ENCODE measurements around the gene PIGU. TPM values are rescaled to one million over a fixed set of nuclear protein-coding genes. Genes with fewer than 3 reads are reported as not detected.

PIGU gene
- total and polyA plus RNA-seq, 9 of the 15 experiments (the other 6 are each of a cell fraction or from before 2014, with no cell fraction given), result 6.5 to 100 (median 28.1) TPM

GRCh38 chr20:34639755-34640222 is 37.1 kb downstream of the PIGU start:
- no peak overlapping the region for H3K4me2 ChIP-seq (ENCODE audit: insufficient read depth, low read length)
- H3K79me2 ChIP-seq (ENCODE audit: control insufficient read depth, insufficient read depth, low read length), result no peaks in the 10 kb centered on the region

More at GRCh38 chr20:34639755-34640222, 37.1 kb downstream of the PIGU start:
- TF ChIP-seq MNT (conservative IDR thresholded peaks at IDR 0.05) (no peak), KLF16 (IDR thresholded peaks at IDR 0.05) (no peak), ATF4 (CRISPR knock-in tag; IDR thresholded peaks at IDR 0.05) (no peak), CREB3L1 (IDR thresholded peaks at IDR 0.05; ENCODE audit: borderline replicate concordance, low read depth) (no peak), MXD1 (CRISPR knock-in tag; IDR thresholded peaks at IDR 0.05; ENCODE audit: borderline replicate concordance, poor library complexity, severe bottlenecking) (no peak)
- H4K20me1 ChIP-seq (replicated peaks; ENCODE audit: control insufficient read depth, insufficient read depth, low read length), result no peaks in the 10 kb centered on the region
- no TSS peak for BruUV-seq (replicated peaks)
- no peak overlapping the region for H3K4me3 ChIP-seq
- H3K36me3 ChIP-seq (ENCODE audit: control insufficient read depth, insufficient read depth, low read length), result peaks cover 37% of the 10 kb centered on the region
- no peak overlapping the region for H3K27ac ChIP-seq (ENCODE audit: extremely low read depth, low read depth, low read length)
- in situ Hi-C loops (cut with MboI), result no loop called here
- no peak overlapping the region for H3K9ac ChIP-seq (ENCODE audit: insufficient read depth in 1 of 2, low read depth in 2 of 2, low read length in 2 of 2)
- ATAC-seq, result no peak
- no peak for DNase-seq (ENCODE audit: extremely low read depth in 1 of 4, low spot score in 3 of 4)
- no peak for FAIRE-seq
- ChIA-PET POLR2A (interaction anchor here (0.6 to 1.3 kb wide), 2 partner anchors 34 to 479 kb away, joined by 3 read pairs; no protein-coding TSS in a partner anchor), CTCF (ENCODE audit: low intra/inter-chr PET ratio) (no interaction called here)
- no peaks in the 10 kb centered on the region for H3K9me3 ChIP-seq (replicated peaks; ENCODE audit: control insufficient read depth, insufficient read depth, low read depth, low read length)
- intact Hi-C loops (cut with micrococcal nuclease), result no loop called here
- H3K9me1 ChIP-seq (ENCODE audit: control insufficient read depth, insufficient read depth, low read length), result no peaks in the 10 kb centered on the region
- 71% methylated on average over 2 of the region's 2 CpGs for WGBS (ENCODE audit: insufficient coverage, low coverage, missing lambda C conversion rate)
- no peak overlapping the region for H2AFZ ChIP-seq (ENCODE audit: low read depth, low read length)
- no peaks in the 10 kb centered on the region for H3K27me3 ChIP-seq (ENCODE audit: control insufficient read depth in 2 of 2, insufficient read depth in 2 of 2, low read length in 2 of 2)
- H3K4me1 ChIP-seq (replicated peaks in 1 of 2; ENCODE audit: control insufficient read depth in 2 of 2, insufficient read depth in 2 of 2, low read length in 2 of 2), result no peaks in the 10 kb centered on the region

Measured in K562 (cell line).